Epidermal melanocyte (primary cell): ENCODE measurements around the gene TM9SF2.
"Not testable (repeated sequence)": the region's sequence is repeated elsewhere in the genome, so short reads cannot be mapped to it uniquely, and the experiment has no call there.

ENCODE experiments used
- DNase-seq: peaks from one replicate; pipeline ENCODE4 v3.0.0; 2011; ENCODE audit warnings: low spot score; ENCODE audit not compliant: insufficient read length

The TM9SF2 gene

GRCh38 chr13:99528547-99528946, 27.3 kb downstream of the TM9SF2 start:
- no peak for DNase-seq

GRCh38 chr13:99536023-99536422, 34.8 kb downstream of the TM9SF2 start:
- DNase-seq: no peak

- no peak for DNase-seq
Observed at GRCh38 chr13:99540530-99540929, 39.3 kb downstream of the TM9SF2 start.

- DNase-seq: no peak
Observed at GRCh38 chr13:99542788-99543406, 41.6 kb downstream of the TM9SF2 start.

- DNase-seq: no peak
Observed at GRCh38 chr13:99545361-99545760, 44.1 kb downstream of the TM9SF2 start.

- no peak for DNase-seq
Observed at GRCh38 chr13:99545979-99546378, 44.7 kb downstream of the TM9SF2 start.

- no peak for DNase-seq
Observed at GRCh38 chr13:99546878-99547277, 45.6 kb downstream of the TM9SF2 start.

- no peak for DNase-seq
Observed at GRCh38 chr13:99548448-99548847, 47.2 kb downstream of the TM9SF2 start.

- DNase-seq: no peak
Observed at GRCh38 chr13:99553033-99553432, 51.8 kb downstream of the TM9SF2 start.

GRCh38 chr13:99555149-99555548, 53.9 kb downstream of the TM9SF2 start:
- DNase-seq: no peak

GRCh38 chr13:99556867-99557443, 55.7 kb downstream of the TM9SF2 start:
- no peak for DNase-seq

- DNase-seq: no peak
Observed at GRCh38 chr13:99558570-99559180, 57.4 kb downstream of the TM9SF2 start.

- no peak for DNase-seq
Observed at GRCh38 chr13:99559560-99559959, 58.3 kb downstream of the TM9SF2 start.

- no peak for DNase-seq
Observed at GRCh38 chr13:99563404-99563803, 62.1 kb downstream of the TM9SF2 start.

- DNase-seq: no peak
Observed at GRCh38 chr13:99564386-99564785, 63.1 kb downstream of the TM9SF2 start.

- no peak for DNase-seq
Observed at GRCh38 chr13:99565478-99566124, 64.3 kb downstream of the TM9SF2 start.

- no peak for DNase-seq
Observed at GRCh38 chr13:99566125-99567083, 65.1 kb downstream of the TM9SF2 start.

GRCh38 chr13:99568901-99569300, 67.6 kb downstream of the TM9SF2 start:
- not testable (repeated sequence) for DNase-seq

GRCh38 chr13:99572131-99572530, 70.9 kb downstream of the TM9SF2 start:
- DNase-seq: no peak

- no peak for DNase-seq
Observed at GRCh38 chr13:99572921-99573320, 71.6 kb downstream of the TM9SF2 start.

- DNase-seq: no peak
Observed at GRCh38 chr13:99575376-99576120, 74.3 kb downstream of the TM9SF2 start.
